ENCODE data around the gene FRMPD4. TPM values are rescaled to one million over a fixed set of nuclear protein-coding genes. Genes with fewer than 3 reads are reported as not detected.

Gene FRMPD4
- total and polyA plus RNA-seq, 2 donors (not counting 3 experiments of a cell fraction or from before 2014, with no cell fraction given) = not detected

- CTCF ChIA-PET = interaction anchor here (1.1 to 1.2 kb wide), 2 partner anchors 18 to 25 kb away, joined by 3 read pairs; no protein-coding TSS in a partner anchor
- H3K4me3 ChIP-seq (replicated peaks in 1 of 3; ENCODE audit: insufficient read depth in 1 of 3, low read depth in 1 of 3, low read length in 3 of 3) = no peak overlapping the region
- no peaks in the 10 kb centered on the region for H4K20me1 ChIP-seq (replicated peaks; ENCODE audit: control insufficient read depth, extremely low read depth, insufficient read depth, low read length)
- FAIRE-seq (no peak), DNase-seq (ENCODE audit: low read depth, low spot score) (no peak)
- H3K27me3 ChIP-seq (ENCODE audit: control insufficient read depth in 2 of 2, insufficient read depth in 2 of 2, low read length in 2 of 2) = no peaks in the 10 kb centered on the region
- H3K9me1 ChIP-seq (replicated peaks; ENCODE audit: control insufficient read depth, extremely low read depth, insufficient read depth, low read length) = no peaks in the 10 kb centered on the region
- intact Hi-C loops (cut with micrococcal nuclease) = no loop called here
- no peaks in the 10 kb centered on the region for H3K36me3 ChIP-seq (ENCODE audit: control insufficient read depth in 2 of 2, extremely low read depth in 1 of 2, insufficient read depth in 2 of 2, low read length in 2 of 2)
- no peak overlapping the region for H3K4me2 ChIP-seq (ENCODE audit: insufficient read depth, low read length)
- TF ChIP-seq EZH2 (IDR thresholded peaks at IDR 0.05; ENCODE audit: borderline replicate concordance, low read depth, low read length, severe bottlenecking) = no peak
- TF ChIP-seq POLR2AphosphoS5 (IDR thresholded peaks at IDR 0.05; ENCODE audit: insufficient read depth, low read depth, low read length) = no peak
- no peak for TF ChIP-seq FOS (IDR thresholded peaks at IDR 0.05; ENCODE audit: borderline replicate concordance, insufficient read depth, low read length)
- no peak for TF ChIP-seq CTCF (IDR thresholded peaks at IDR 0.05; ENCODE audit: extremely low read depth in 1 of 2, insufficient read depth in 1 of 2, low read depth in 1 of 2, low read length in 2 of 2)
- no peak for TF ChIP-seq MYC (IDR thresholded peaks at IDR 0.05; ENCODE audit: low read depth, low read length)
- TF ChIP-seq POLR2A (IDR thresholded peaks at IDR 0.05; ENCODE audit: low read depth, low read length) = no peak
- POLR2A ChIA-PET = no interaction called here
- no peak overlapping the region for H2AFZ ChIP-seq (ENCODE audit: low read depth, low read length)
- H3K9me3 ChIP-seq (replicated peaks; ENCODE audit: control insufficient read depth, insufficient read depth, low read length) = no peaks in the 10 kb centered on the region
- BruUV-seq (replicated peaks) = no TSS peak
- H3K9ac ChIP-seq (replicated peaks; ENCODE audit: extremely low read depth, insufficient read depth, low read length) = no peak overlapping the region
- dilution Hi-C loops (cut with MboI; ENCODE audit: extremely low pct_ligation_motif_present, low sequenced_read_pairs) = no loop called here
- no peaks in the 10 kb centered on the region for H3K79me2 ChIP-seq (ENCODE audit: control insufficient read depth, insufficient read depth, low read length)
- H3K4me1 ChIP-seq (ENCODE audit: control insufficient read depth, extremely low read depth, insufficient read depth, low read length) = no peaks in the 10 kb centered on the region
- no peak overlapping the region for H3K27ac ChIP-seq (ENCODE audit: insufficient read depth, low read depth, low read length)
Observed at GRCh38 chrX:12753366-12753765, 615.1 kb downstream of the FRMPD4 start.

- Histone ChIP-seq H3K27me3 (ENCODE audit: control insufficient read depth in 2 of 2, insufficient read depth in 2 of 2, low read length in 2 of 2) (no peaks in the 10 kb centered on the region), H3K9me1 (replicated peaks; ENCODE audit: control insufficient read depth, extremely low read depth, insufficient read depth, low read length) (no peaks in the 10 kb centered on the region), H3K9ac (replicated peaks; ENCODE audit: extremely low read depth, insufficient read depth, low read length) (no peak overlapping the region), H3K36me3 (ENCODE audit: control insufficient read depth in 2 of 2, extremely low read depth in 1 of 2, insufficient read depth in 2 of 2, low read length in 2 of 2) (no peaks in the 10 kb centered on the region), H4K20me1 (replicated peaks; ENCODE audit: control insufficient read depth, extremely low read depth, insufficient read depth, low read length) (no peaks in the 10 kb centered on the region), H3K4me3 (replicated peaks in 1 of 3; ENCODE audit: insufficient read depth in 1 of 3, low read depth in 1 of 3, low read length in 3 of 3) (no peak overlapping the region), H3K79me2 (ENCODE audit: control insufficient read depth, insufficient read depth, low read length) (no peaks in the 10 kb centered on the region), H3K27ac (ENCODE audit: insufficient read depth, low read depth, low read length) (no peak overlapping the region), H3K4me2 (ENCODE audit: insufficient read depth, low read length) (no peak overlapping the region), H3K4me1 (ENCODE audit: control insufficient read depth, extremely low read depth, insufficient read depth, low read length) (no peaks in the 10 kb centered on the region), H3K9me3 (replicated peaks; ENCODE audit: control insufficient read depth, insufficient read depth, low read length) (no peaks in the 10 kb centered on the region), H2AFZ (ENCODE audit: low read depth, low read length) (no peak overlapping the region)
- BruUV-seq (replicated peaks) = no TSS peak
- dilution Hi-C loops (cut with MboI; ENCODE audit: extremely low pct_ligation_motif_present, low sequenced_read_pairs) = no loop called here
- POLR2A ChIA-PET = no interaction called here
- no peak for DNase-seq (ENCODE audit: low read depth, low spot score)
- CTCF ChIA-PET = no interaction called here
- TF ChIP-seq POLR2A (IDR thresholded peaks at IDR 0.05; ENCODE audit: low read depth, low read length) (no peak), EZH2 (IDR thresholded peaks at IDR 0.05; ENCODE audit: borderline replicate concordance, low read depth, low read length, severe bottlenecking) (no peak), CTCF (IDR thresholded peaks at IDR 0.05; ENCODE audit: extremely low read depth in 1 of 2, insufficient read depth in 1 of 2, low read depth in 1 of 2, low read length in 2 of 2) (no peak), MYC (IDR thresholded peaks at IDR 0.05; ENCODE audit: low read depth, low read length) (no peak), FOS (IDR thresholded peaks at IDR 0.05; ENCODE audit: borderline replicate concordance, insufficient read depth, low read length) (no peak), MAX (IDR thresholded peaks at IDR 0.05; ENCODE audit: insufficient read depth, insufficient read length) (no peak), JUN (IDR thresholded peaks at IDR 0.05; ENCODE audit: borderline replicate concordance, insufficient read depth, insufficient read length, low read depth) (no peak), POLR2AphosphoS5 (IDR thresholded peaks at IDR 0.05; ENCODE audit: insufficient read depth, low read depth, low read length) (no peak), GATA2 (IDR thresholded peaks at IDR 0.05; ENCODE audit: insufficient read depth, insufficient read length, low read depth, low read length) (no peak)
- FAIRE-seq = no peak
- intact Hi-C loops (cut with micrococcal nuclease) = no loop called here
Observed at GRCh38 chrX:12758291-12758690, 620.0 kb downstream of the FRMPD4 start.
